B cell (primary cell): ENCODE data around the gene CPED1.

Experiments
- EZH2 ChIP-seq: IDR thresholded peaks from 2 replicates; pipeline ENCODE4 v1.6.1; 2012; ENCODE audit warnings: borderline replicate concordance, low read depth, mild to moderate bottlenecking, moderate library complexity, low read length; ENCODE audit not compliant: insufficient read depth, poor library complexity, severe bottlenecking
- TF ChIP-seq, protein P1 (sequence below): fragments of 200-600 bp; IDR thresholded peaks from one replicate; pipeline ENCODE4 v1.8.0; 2022; ENCODE audit warnings: antibody characterized with exemption, mild to moderate bottlenecking

- TF ChIP-seq, protein P1, sequence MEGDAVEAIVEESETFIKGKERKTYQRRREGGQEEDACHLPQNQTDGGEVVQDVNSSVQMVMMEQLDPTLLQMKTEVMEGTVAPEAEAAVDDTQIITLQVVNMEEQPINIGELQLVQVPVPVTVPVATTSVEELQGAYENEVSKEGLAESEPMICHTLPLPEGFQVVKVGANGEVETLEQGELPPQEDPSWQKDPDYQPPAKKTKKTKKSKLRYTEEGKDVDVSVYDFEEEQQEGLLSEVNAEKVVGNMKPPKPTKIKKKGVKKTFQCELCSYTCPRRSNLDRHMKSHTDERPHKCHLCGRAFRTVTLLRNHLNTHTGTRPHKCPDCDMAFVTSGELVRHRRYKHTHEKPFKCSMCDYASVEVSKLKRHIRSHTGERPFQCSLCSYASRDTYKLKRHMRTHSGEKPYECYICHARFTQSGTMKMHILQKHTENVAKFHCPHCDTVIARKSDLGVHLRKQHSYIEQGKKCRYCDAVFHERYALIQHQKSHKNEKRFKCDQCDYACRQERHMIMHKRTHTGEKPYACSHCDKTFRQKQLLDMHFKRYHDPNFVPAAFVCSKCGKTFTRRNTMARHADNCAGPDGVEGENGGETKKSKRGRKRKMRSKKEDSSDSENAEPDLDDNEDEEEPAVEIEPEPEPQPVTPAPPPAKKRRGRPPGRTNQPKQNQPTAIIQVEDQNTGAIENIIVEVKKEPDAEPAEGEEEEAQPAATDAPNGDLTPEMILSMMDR: peak; percentile 80
- TF ChIP-seq EZH2: no peak
These were observed 92.9 kb downstream of the CPED1 start for GRCh38 chr7:121081327-121081936.
